Astrocyte of the spinal cord (primary cell): ENCODE results near the gene NEU4.
"Not testable (repeated sequence)": the region's sequence is repeated elsewhere in the genome, so short reads cannot be mapped to it uniquely, and the experiment has no call there.

ENCODE experiments used
- DNase-seq: peaks from one replicate; pipeline ENCODE4 v3.0.0; 2011; ENCODE audit warnings: low read depth, low spot score
- H3K4me3 ChIP-seq: 2 replicates; pipeline ENCODE4 v1.5.1; 2011; ENCODE audit warnings: low read depth, mild to moderate bottlenecking, low read length, moderate library complexity
- CTCF ChIP-seq: IDR thresholded peaks from 2 replicates; pipeline ENCODE4 v1.5.1; 2012; ENCODE audit warnings: low read depth, mild to moderate bottlenecking, low read length, inconsistent platforms
- in situ Hi-C: cut with HindIII; loops from 2 replicates; pipeline ENCODE4 v1.10.0; 2017; ENCODE audit warnings: low sequenced_read_pairs

Gene NEU4

GRCh38 chr2:241821460-241822263, 12.7 kb downstream of the NEU4 start:
- DNase-seq, result no peak
- H3K4me3 ChIP-seq, result no peak overlapping the region
- in situ Hi-C loops, result no loop called here
- TF ChIP-seq CTCF, result no peak

GRCh38 chr2:241822264-241822623, 13.3 kb downstream of the NEU4 start:
- no peak overlapping the region for H3K4me3 ChIP-seq
- no peak for DNase-seq
- TF ChIP-seq CTCF, result no peak
- in situ Hi-C loops, result no loop called here

- H3K4me3 ChIP-seq, in situ Hi-C loops, DNase-seq: not testable (repeated sequence)
Observed at GRCh38 chr2:241823531-241824437, 14.8 kb downstream of the NEU4 start.

GRCh38 chr2:241827394-241827793, 18.4 kb downstream of the NEU4 start:
- no peak overlapping the region for H3K4me3 ChIP-seq
- in situ Hi-C loops, result no loop called here
- TF ChIP-seq CTCF, result no peak
- no peak for DNase-seq

GRCh38 chr2:241833101-241833663, 24.2 kb downstream of the NEU4 start:
- TF ChIP-seq CTCF, result no peak
- in situ Hi-C loops, result no loop called here
- no peak for DNase-seq
- H3K4me3 ChIP-seq, result no peak overlapping the region

- DNase-seq, in situ Hi-C loops, H3K4me3 ChIP-seq: not testable (repeated sequence)
Observed at GRCh38 chr2:241833756-241834526, 24.9 kb downstream of the NEU4 start.

- DNase-seq, result no peak
- TF ChIP-seq CTCF, result no peak
- in situ Hi-C loops, result no loop called here
- H3K4me3 ChIP-seq, result no peak overlapping the region
Observed at GRCh38 chr2:241834527-241835210, 25.7 kb downstream of the NEU4 start.
